ENCODE measurements around the gene HDHD2. TPM values are rescaled to one million over a fixed set of nuclear protein-coding genes. Genes with fewer than 3 reads are reported as not detected.

HDHD2 gene
- total RNA-seq, 1 experiment from 2014 or later = 23.3 TPM

GRCh38 chr18:47062471-47062870, 87.8 kb downstream of the HDHD2 start:
- DNase-seq (ENCODE audit: low read depth) = no peak

Other genes starting within 250 kb of the HDHD2 start
- 27.1 and 32.1 TPM in 2 replicates for gene PIAS2, start 233.0 kb downstream of the HDHD2 start, total RNA-seq (2014; rRNA removed)
- 18.1 and 19.4 TPM in 2 replicates for gene KATNAL2, start 232.9 kb downstream of the HDHD2 start, total RNA-seq (2014; rRNA removed)
- gene ELOA2, start 114.9 kb downstream of the HDHD2 start, total RNA-seq (2014; rRNA removed) = not detected in 2 replicates
- gene IER3IP1, start 25.9 kb upstream of the HDHD2 start, total RNA-seq (2014; rRNA removed) = 29.2 and 29.6 TPM in 2 replicates
- gene SKOR2, start 101.2 kb upstream of the HDHD2 start, total RNA-seq (2014; rRNA removed) = not detected in 2 replicates

Measured in LHCN-M2 (cell line).